ENCODE data around the gene CCDC9.
A peak's percentile ranks its signal among the peaks of the same experiment; 100 is the strongest.

Gene CCDC9

DNA sequence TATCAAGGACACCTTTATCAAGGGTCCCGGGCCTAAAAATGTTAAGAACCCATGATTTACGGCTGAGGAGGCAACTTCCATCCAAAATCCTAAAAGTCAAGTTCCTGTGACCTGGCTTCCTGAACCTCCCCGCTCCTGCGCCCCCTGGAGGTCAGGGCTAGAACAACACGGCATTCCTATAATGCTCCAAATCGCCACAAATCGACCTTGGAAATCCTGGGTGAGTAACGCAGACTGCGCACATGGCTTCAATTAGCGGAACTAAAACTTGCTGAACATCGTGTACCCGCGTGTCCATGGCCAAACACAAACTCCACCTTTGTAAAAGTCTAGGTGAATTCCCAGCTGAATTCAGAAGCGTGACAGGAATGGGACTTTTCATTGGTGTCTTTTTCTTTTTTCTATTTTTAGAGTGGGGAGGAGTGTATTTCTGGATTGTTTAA, 49.0 kb downstream of the CCDC9 start:
- Histone ChIP-seq H3K27ac (ENCODE audit: low read depth, low read length) (peak overlapping the region; percentile 63; the same call in 1 of the 2 replicates), H2AFZ (ENCODE audit: low read length, unreplicated experiment) (no peak overlapping the region), H3K79me2 (ENCODE audit: control insufficient read depth, insufficient read depth, low read length, unreplicated experiment) (no peaks in the 10 kb centered on the region), H3K36me3 (ENCODE audit: insufficient read depth, low read length) (no peaks in the 10 kb centered on the region), H3K27me3 (ENCODE audit: insufficient read depth, low read length) (no peaks in the 10 kb centered on the region), H3K4me3 (ENCODE audit: low read depth, low read length) (peak overlapping the region; percentile 59; the same call in 1 of the 2 replicates), H3K4me1 (ENCODE audit: control insufficient read depth, insufficient read depth, low read length, unreplicated experiment) (peaks cover 15% of the 10 kb centered on the region)

- H3K79me2 ChIP-seq (ENCODE audit: control insufficient read depth, insufficient read depth, low read length, unreplicated experiment), result no peaks in the 10 kb centered on the region
- H2AFZ ChIP-seq (ENCODE audit: low read length, unreplicated experiment), result no peak overlapping the region
- H3K27ac ChIP-seq (ENCODE audit: low read depth, low read length), result peak overlapping the region; percentile 63
- no peak overlapping the region for H3K4me3 ChIP-seq (ENCODE audit: low read depth, low read length)
- no peaks in the 10 kb centered on the region for H3K36me3 ChIP-seq (ENCODE audit: insufficient read depth, low read length)
- no peaks in the 10 kb centered on the region for H3K27me3 ChIP-seq (ENCODE audit: insufficient read depth, low read length)
- peaks cover 15% of the 10 kb centered on the region for H3K4me1 ChIP-seq (ENCODE audit: control insufficient read depth, insufficient read depth, low read length, unreplicated experiment)
Observed at GRCh38 chr19:47306303-47306702, 50.0 kb downstream of the CCDC9 start.

GRCh38 chr19:47309038-47309437, 52.7 kb downstream of the CCDC9 start:
- no peaks in the 10 kb centered on the region for H3K36me3 ChIP-seq (ENCODE audit: insufficient read depth, low read length)
- H3K27ac ChIP-seq (ENCODE audit: low read depth, low read length), result peak overlapping the region; percentile 42; the same call in 1 of the 2 replicates
- H3K4me1 ChIP-seq (ENCODE audit: control insufficient read depth, insufficient read depth, low read length, unreplicated experiment), result peaks cover 15% of the 10 kb centered on the region
- H3K27me3 ChIP-seq (ENCODE audit: insufficient read depth, low read length), result no peaks in the 10 kb centered on the region
- H3K4me3 ChIP-seq (ENCODE audit: low read depth, low read length), result no peak overlapping the region
- no peak overlapping the region for H2AFZ ChIP-seq (ENCODE audit: low read length, unreplicated experiment)
- H3K79me2 ChIP-seq (ENCODE audit: control insufficient read depth, insufficient read depth, low read length, unreplicated experiment), result no peaks in the 10 kb centered on the region

GRCh38 chr19:47309608-47310007, 53.3 kb downstream of the CCDC9 start, which contains the start of gene C5AR1:
C5AR1 (plus strand) TSS chr19:47309861; CDS start chr19:47309896, 35 bp downstream.
- peak within 1 kb of the TSS; percentile 42; the same call in 1 of the 2 replicates for H3K27ac ChIP-seq (ENCODE audit: low read depth, low read length)
- H3K4me1 ChIP-seq (ENCODE audit: control insufficient read depth, insufficient read depth, low read length, unreplicated experiment), result peaks cover 15% of the 10 kb centered on the region
- H3K36me3 ChIP-seq (ENCODE audit: insufficient read depth, low read length), result no peaks in the 10 kb centered on the region
- no peak within 1 kb of the TSS for H3K4me3 ChIP-seq (ENCODE audit: low read depth, low read length)
- H3K79me2 ChIP-seq (ENCODE audit: control insufficient read depth, insufficient read depth, low read length, unreplicated experiment), result no peaks in the 10 kb centered on the region
- H3K27me3 ChIP-seq (ENCODE audit: insufficient read depth, low read length), result no peaks in the 10 kb centered on the region
- H2AFZ ChIP-seq (ENCODE audit: low read length, unreplicated experiment), result no peak within 1 kb of the TSS

- H3K36me3 ChIP-seq (ENCODE audit: insufficient read depth, low read length), result no peaks in the 10 kb centered on the region
- H3K79me2 ChIP-seq (ENCODE audit: control insufficient read depth, insufficient read depth, low read length, unreplicated experiment), result no peaks in the 10 kb centered on the region
- no peaks in the 10 kb centered on the region for H3K27me3 ChIP-seq (ENCODE audit: insufficient read depth, low read length)
- H3K4me3 ChIP-seq (ENCODE audit: low read depth, low read length), result no peak overlapping the region
- H3K27ac ChIP-seq (ENCODE audit: low read depth, low read length), result no peak overlapping the region
- no peak overlapping the region for H2AFZ ChIP-seq (ENCODE audit: low read length, unreplicated experiment)
- H3K4me1 ChIP-seq (ENCODE audit: control insufficient read depth, insufficient read depth, low read length, unreplicated experiment), result peaks cover 19% of the 10 kb centered on the region
Observed at GRCh38 chr19:47310323-47310722, 54.0 kb downstream of the CCDC9 start.

GRCh38 chr19:47310819-47311218, 54.5 kb downstream of the CCDC9 start:
- H3K36me3 ChIP-seq (ENCODE audit: insufficient read depth, low read length), result no peaks in the 10 kb centered on the region
- no peak overlapping the region for H2AFZ ChIP-seq (ENCODE audit: low read length, unreplicated experiment)
- H3K27ac ChIP-seq (ENCODE audit: low read depth, low read length), result no peak overlapping the region
- H3K4me1 ChIP-seq (ENCODE audit: control insufficient read depth, insufficient read depth, low read length, unreplicated experiment), result peaks cover 22% of the 10 kb centered on the region
- no peaks in the 10 kb centered on the region for H3K27me3 ChIP-seq (ENCODE audit: insufficient read depth, low read length)
- H3K4me3 ChIP-seq (ENCODE audit: low read depth, low read length), result no peak overlapping the region
- no peaks in the 10 kb centered on the region for H3K79me2 ChIP-seq (ENCODE audit: control insufficient read depth, insufficient read depth, low read length, unreplicated experiment)

- Histone ChIP-seq H3K4me3 (ENCODE audit: low read depth, low read length) (no peak overlapping the region), H3K79me2 (ENCODE audit: control insufficient read depth, insufficient read depth, low read length, unreplicated experiment) (no peaks in the 10 kb centered on the region), H2AFZ (ENCODE audit: low read length, unreplicated experiment) (no peak overlapping the region), H3K4me1 (ENCODE audit: control insufficient read depth, insufficient read depth, low read length, unreplicated experiment) (peaks cover 22% of the 10 kb centered on the region), H3K36me3 (ENCODE audit: insufficient read depth, low read length) (no peaks in the 10 kb centered on the region), H3K27me3 (ENCODE audit: insufficient read depth, low read length) (no peaks in the 10 kb centered on the region), H3K27ac (ENCODE audit: low read depth, low read length) (no peak overlapping the region)
Observed at GRCh38 chr19:47312366-47313006, 56.2 kb downstream of the CCDC9 start.

GRCh38 chr19:47313754-47314295, 57.5 kb downstream of the CCDC9 start:
- Histone ChIP-seq H2AFZ (ENCODE audit: low read length, unreplicated experiment) (no peak overlapping the region), H3K4me3 (ENCODE audit: low read depth, low read length) (no peak overlapping the region), H3K36me3 (ENCODE audit: insufficient read depth, low read length) (no peaks in the 10 kb centered on the region), H3K27ac (ENCODE audit: low read depth, low read length) (no peak overlapping the region), H3K27me3 (ENCODE audit: insufficient read depth, low read length) (no peaks in the 10 kb centered on the region), H3K4me1 (ENCODE audit: control insufficient read depth, insufficient read depth, low read length, unreplicated experiment) (peaks cover 21% of the 10 kb centered on the region), H3K79me2 (ENCODE audit: control insufficient read depth, insufficient read depth, low read length, unreplicated experiment) (no peaks in the 10 kb centered on the region)

DNA sequence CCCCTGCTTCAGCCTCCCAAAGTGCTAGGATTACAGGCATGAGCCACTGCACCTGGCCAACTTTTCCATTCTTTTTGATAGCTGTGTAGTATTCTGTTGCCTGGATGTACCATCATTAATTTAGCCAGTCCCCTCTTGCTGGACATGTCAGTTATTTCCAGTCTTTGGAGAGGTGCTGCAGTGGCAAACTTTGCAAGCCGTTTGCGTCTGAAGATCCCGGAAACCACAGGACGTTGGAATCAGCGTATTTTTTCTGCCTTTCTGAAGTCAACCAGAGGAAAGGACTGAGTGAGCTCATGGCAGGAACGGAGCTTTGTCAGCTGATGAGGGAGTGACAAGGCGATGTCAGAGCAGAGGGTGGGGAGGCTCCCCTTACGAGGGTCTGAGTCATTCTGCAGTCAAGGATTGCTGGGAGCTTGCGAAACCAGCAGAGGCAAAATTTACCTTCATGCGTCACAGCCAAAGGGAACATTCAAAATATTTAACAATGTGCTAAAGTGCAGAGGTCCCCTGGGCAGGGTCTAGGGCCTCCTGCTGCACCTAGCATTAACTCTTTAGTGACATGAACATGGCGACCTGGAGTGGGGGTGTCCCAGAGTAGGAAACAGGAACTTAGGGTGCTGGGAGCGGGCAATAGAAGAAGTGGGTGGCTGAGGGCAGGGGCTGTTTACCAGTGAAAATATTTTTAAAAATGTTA, 58.9 kb downstream of the CCDC9 start:
- Histone ChIP-seq H3K27me3 (ENCODE audit: insufficient read depth, low read length) (no peaks in the 10 kb centered on the region), H3K79me2 (ENCODE audit: control insufficient read depth, insufficient read depth, low read length, unreplicated experiment) (no peaks in the 10 kb centered on the region), H3K36me3 (ENCODE audit: insufficient read depth, low read length) (no peaks in the 10 kb centered on the region), H2AFZ (ENCODE audit: low read length, unreplicated experiment) (peak overlapping the region; percentile 24), H3K27ac (ENCODE audit: low read depth, low read length) (peak overlapping the region; percentile 90), H3K4me3 (ENCODE audit: low read depth, low read length) (no peak overlapping the region), H3K4me1 (ENCODE audit: control insufficient read depth, insufficient read depth, low read length, unreplicated experiment) (peaks cover 10% of the 10 kb centered on the region)

DNA sequence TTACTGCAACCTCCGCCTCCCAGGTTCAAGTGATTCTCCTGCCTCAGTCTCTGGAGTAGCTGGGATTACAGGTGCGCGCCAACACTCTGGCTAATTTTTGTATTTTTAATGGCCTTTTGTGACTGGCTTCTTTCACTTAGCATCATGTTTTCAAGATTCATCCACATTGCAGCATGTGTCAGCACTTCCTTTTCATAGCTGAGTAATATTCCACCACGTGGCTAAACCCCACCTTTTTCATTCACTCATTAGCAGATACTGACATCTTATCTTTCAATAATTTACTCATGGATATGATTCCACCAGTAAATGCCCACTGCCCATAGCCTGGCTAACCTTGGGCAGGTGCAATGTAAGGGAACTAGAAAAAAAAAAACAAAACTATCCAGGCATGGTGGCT, 60.2 kb downstream of the CCDC9 start:
- Histone ChIP-seq H3K4me3 (ENCODE audit: low read depth, low read length) (no peak overlapping the region), H3K27ac (ENCODE audit: low read depth, low read length) (no peak overlapping the region), H3K36me3 (ENCODE audit: insufficient read depth, low read length) (no peaks in the 10 kb centered on the region), H2AFZ (ENCODE audit: low read length, unreplicated experiment) (no peak overlapping the region), H3K79me2 (ENCODE audit: control insufficient read depth, insufficient read depth, low read length, unreplicated experiment) (no peaks in the 10 kb centered on the region), H3K27me3 (ENCODE audit: insufficient read depth, low read length) (no peaks in the 10 kb centered on the region), H3K4me1 (ENCODE audit: control insufficient read depth, insufficient read depth, low read length, unreplicated experiment) (peaks cover 10% of the 10 kb centered on the region)
